ENCODE results near the gene MRPS33.

GRCh38 chr7:141012696-141013344 lies 1.9 kb downstream of the MRPS33 start:
- TF ChIP-seq, protein P1, sequence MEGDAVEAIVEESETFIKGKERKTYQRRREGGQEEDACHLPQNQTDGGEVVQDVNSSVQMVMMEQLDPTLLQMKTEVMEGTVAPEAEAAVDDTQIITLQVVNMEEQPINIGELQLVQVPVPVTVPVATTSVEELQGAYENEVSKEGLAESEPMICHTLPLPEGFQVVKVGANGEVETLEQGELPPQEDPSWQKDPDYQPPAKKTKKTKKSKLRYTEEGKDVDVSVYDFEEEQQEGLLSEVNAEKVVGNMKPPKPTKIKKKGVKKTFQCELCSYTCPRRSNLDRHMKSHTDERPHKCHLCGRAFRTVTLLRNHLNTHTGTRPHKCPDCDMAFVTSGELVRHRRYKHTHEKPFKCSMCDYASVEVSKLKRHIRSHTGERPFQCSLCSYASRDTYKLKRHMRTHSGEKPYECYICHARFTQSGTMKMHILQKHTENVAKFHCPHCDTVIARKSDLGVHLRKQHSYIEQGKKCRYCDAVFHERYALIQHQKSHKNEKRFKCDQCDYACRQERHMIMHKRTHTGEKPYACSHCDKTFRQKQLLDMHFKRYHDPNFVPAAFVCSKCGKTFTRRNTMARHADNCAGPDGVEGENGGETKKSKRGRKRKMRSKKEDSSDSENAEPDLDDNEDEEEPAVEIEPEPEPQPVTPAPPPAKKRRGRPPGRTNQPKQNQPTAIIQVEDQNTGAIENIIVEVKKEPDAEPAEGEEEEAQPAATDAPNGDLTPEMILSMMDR (IDR thresholded peaks at IDR 0.05; ENCODE audit: insufficient read depth, low read depth, low read length), result no peak
- TF ChIP-seq EZH2 (IDR thresholded peaks at IDR 0.05; ENCODE audit: insufficient read depth, low read length), result no peak

Measured in astrocyte (in vitro differentiated cells and primary cell).